Aorta (tissue), 5 donors: ENCODE measurements around the gene TM2D1. TPM values are rescaled to one million over a fixed set of nuclear protein-coding genes. Genes with fewer than 3 reads are reported as not detected.
A peak's percentile ranks its signal among the peaks of the same experiment; 100 is the strongest.
"Not testable (repeated sequence)": the region's sequence is repeated elsewhere in the genome, so short reads cannot be mapped to it uniquely, and the experiment has no call there.

Source experiments
- ATAC-seq: fragments of 200-7000 bp; cut with Tn5 transposase; one replicate; pipeline ENCODE4 v1.9.1; 2022; ENCODE audit warnings: moderate library complexity; ENCODE audit not compliant: low FRiP score
- DNase-seq, 2 donors: peaks; one replicate each; pipeline ENCODE4 v3.0.0-alpha.2; 2020
- H3K27ac ChIP-seq, 2 donors: one replicate each; pipeline ENCODE4 v1.5.1; 2013; ENCODE audit warnings: low read length in 2 of 2, mild to moderate bottlenecking in 2 of 2, moderate library complexity in 2 of 2, control low read depth in 1 of 2, inconsistent platforms in 1 of 2, low read depth in 1 of 2
- H3K27me3 ChIP-seq, 2 donors: one replicate each; pipeline ENCODE4 v1.6.1; 2013; ENCODE audit warnings: control low read depth in 1 of 2, low read length in 1 of 2, mild to moderate bottlenecking in 1 of 2, moderate library complexity in 1 of 2; ENCODE audit not compliant: insufficient read depth in 2 of 2, control insufficient read depth in 1 of 2
- H3K36me3 ChIP-seq, 2 donors: one replicate each; pipeline ENCODE4 v1.6.1; 2013; ENCODE audit warnings: control low read depth in 1 of 2, low read length in 1 of 2, mild to moderate bottlenecking in 1 of 2; ENCODE audit not compliant: insufficient read depth in 2 of 2, control insufficient read depth in 1 of 2
- H3K4me1 ChIP-seq, 2 donors: one replicate each; pipeline ENCODE4 v1.6.1; 2013; ENCODE audit warnings: low read length in 2 of 2, control low read depth in 1 of 2, mild to moderate bottlenecking in 1 of 2, moderate library complexity in 1 of 2; ENCODE audit not compliant: insufficient read depth in 2 of 2, control insufficient read depth in 1 of 2
- H3K4me3 ChIP-seq, 2 donors: one replicate each; pipeline ENCODE4 v1.5.1; 2013; ENCODE audit warnings: low read length in 2 of 2, control low read depth in 1 of 2, mild to moderate bottlenecking in 1 of 2
- H3K9me3 ChIP-seq: one replicate; pipeline ENCODE4 v1.6.1; 2013; ENCODE audit warnings: mild to moderate bottlenecking, low read length; ENCODE audit not compliant: control insufficient read depth
- WGBS, 2 donors: extraction: QIAGEN DNeasy Blood & Tissue Kit; methylation state at CpG; one replicate each; pipeline ENCODE4 v1.1.7; 2013; 5-methylcytosine and 5-hydroxymethylcytosine counted together
- intact Hi-C, 2 donors: fragments of 100-400 bp; cut with DNase I; formaldehyde crosslinking; loops; one replicate each; pipeline versions ENCODE4 v1.14.2 to v1.15.0; 2022
- polyA plus RNA-seq, 2 donors: library from polyadenylated mRNA; stranded (reverse); fragments of 200-250 nt; gene quantifications; one replicate each; pipeline ENCODE4 v1.2.3, GENCODE V29; 2013
- total RNA-seq, 2 donors: library from RNA; stranded (reverse); fragmentation: NEBNext Ultra II Directional; extraction: Animal tissue kit (Norgen Biotek cat#: 25700); gene quantifications; one replicate each; pipeline ENCODE4 v1.2.1, GENCODE V29; 2021
- donor health status: healthy with polysubstance abuse.
- donor health status: Bipolar disorder and iron deficiency.
- donor health status: DM: no; HTN: no; CAD: no.
- donor health status: DM: no; HTN: no; CAD: no.
- donor health status: DM: yes; HTN: yes; CAD: no.

TM2D1 gene
- total and polyA plus RNA-seq, 4 donors = 34.8 to 64.5 (median 57.4) TPM

DNA sequence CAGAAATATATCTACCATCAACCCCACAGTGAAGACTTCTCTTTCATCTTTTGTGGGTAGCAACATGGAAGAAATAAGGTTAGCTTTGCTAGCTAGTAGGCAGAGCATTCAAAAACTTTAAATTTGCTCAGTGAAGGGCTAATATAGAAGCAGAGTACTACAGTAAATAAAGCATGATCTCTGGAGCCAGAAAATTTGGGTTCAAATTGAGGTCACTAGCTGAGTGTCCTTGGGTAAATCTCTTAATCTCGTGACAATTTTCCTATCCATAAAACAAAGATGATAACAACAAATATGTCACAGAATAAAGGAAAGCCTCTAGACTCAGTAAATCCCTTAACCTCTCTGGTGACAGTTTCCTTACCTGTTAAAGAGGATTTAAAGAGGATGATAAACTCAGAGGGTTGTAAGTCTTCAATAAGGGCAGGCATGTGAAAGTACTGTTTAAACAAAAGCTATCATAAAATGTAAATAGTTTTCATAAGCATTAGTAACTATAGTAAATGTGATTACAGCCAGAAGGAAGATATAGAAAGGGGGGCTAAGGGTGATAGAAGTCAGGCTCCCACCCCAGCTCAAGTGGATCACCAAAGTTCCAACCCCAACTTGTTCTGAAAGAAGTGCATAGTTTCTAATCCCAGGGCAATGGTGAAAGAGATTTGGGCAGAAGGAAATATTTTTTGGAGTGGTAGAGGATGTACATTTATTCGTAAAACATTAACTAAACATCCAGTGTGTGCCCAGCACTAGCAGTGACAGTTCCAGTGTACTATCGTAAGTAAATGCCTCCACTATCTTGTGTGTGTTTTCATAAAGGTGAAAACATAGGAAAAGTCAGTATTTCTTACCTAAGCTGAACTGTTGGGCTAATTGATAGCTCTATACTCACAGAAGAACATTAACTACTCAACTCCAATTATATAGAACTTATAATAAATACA is 24.8 kb downstream of the TM2D1 start:
- no peaks in the 10 kb centered on the region for H3K9me3 ChIP-seq
- H3K36me3 ChIP-seq = peaks cover 0 to 3% of the 10 kb centered on the region in 2 donors
- 58 to 61% methylated on average over 3 of the region's 3 CpGs for WGBS, 2 donors
- no peaks in the 10 kb centered on the region for H3K27me3 ChIP-seq
- peaks cover 0 to 1% of the 10 kb centered on the region in 2 donors for H3K4me1 ChIP-seq
- DNase-seq (no peak), ATAC-seq (no peak)
- H3K27ac ChIP-seq = no peak overlapping the region
- intact Hi-C loops = no loop called here
- no peak overlapping the region for H3K4me3 ChIP-seq

DNA sequence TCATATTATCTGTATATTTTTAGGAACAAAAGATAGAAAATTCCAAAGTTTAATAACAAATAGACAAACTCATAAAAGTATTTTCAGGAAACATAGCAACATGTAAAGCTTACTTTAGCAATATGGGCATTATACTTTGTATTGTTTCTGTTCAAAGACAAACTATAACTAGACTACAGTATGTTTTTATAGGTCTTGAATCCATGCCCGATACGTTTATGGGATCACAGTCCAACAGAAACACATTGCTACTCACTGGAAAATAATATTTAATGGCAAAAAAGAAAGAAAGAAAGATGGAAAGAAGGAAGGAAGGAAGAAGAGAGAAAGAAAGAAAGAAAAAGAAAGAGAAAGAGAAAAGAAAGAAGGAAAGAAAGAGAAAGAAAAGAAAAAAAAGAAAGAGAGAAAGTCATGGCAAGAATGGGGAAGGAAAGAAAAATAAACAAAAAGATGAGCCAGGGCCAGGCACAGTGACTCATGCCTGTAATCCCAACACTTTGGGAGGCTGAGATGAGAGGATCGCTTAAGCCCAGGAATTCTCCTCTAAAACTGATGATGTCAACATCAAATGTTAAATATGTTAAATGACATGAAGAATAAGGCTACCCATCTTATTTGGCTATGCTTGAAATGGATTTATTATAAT is 32.7 kb downstream of the TM2D1 start:
- no peak for DNase-seq
- 1 to 4% methylated on average over 3 of the region's 3 CpGs for WGBS, 2 donors
- H3K27ac ChIP-seq = no peak overlapping the region
- H3K36me3 ChIP-seq = no peaks in the 10 kb centered on the region
- H3K4me3 ChIP-seq = no peak overlapping the region
- ATAC-seq = no peak
- intact Hi-C loops = no loop called here
- H3K9me3 ChIP-seq = no peaks in the 10 kb centered on the region
- no peaks in the 10 kb centered on the region for H3K4me1 ChIP-seq
- no peaks in the 10 kb centered on the region for H3K27me3 ChIP-seq

DNA sequence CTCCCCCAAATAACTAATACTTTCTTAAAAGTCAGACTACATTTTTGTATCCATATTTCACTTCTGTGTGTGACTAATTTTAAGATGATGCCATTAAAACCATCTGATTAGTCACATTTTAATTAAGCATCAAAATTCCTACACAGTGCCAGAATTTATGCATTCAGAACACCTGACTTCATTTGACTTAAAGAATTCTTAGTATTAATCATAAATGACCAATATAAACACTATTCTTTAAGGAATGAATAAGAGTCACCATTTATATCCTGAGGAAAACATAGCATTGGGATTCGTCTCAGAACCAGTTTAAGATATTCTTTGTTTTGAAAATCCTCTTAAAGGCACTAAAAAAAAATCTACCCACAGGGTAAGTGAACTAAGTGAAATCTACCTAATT is 37.0 kb downstream of the TM2D1 start:
- H3K9me3 ChIP-seq = no peaks in the 10 kb centered on the region
- no peak for ATAC-seq
- no peaks in the 10 kb centered on the region for H3K27me3 ChIP-seq
- 46 to 58% methylated on average over 1 of the region's 1 CpG for WGBS, 2 donors
- intact Hi-C loops = no loop called here
- no peak overlapping the region for H3K27ac ChIP-seq
- peaks cover 0 to 4% of the 10 kb centered on the region in 2 donors for H3K36me3 ChIP-seq
- no peaks in the 10 kb centered on the region for H3K4me1 ChIP-seq
- H3K4me3 ChIP-seq = no peak overlapping the region
- no peak for DNase-seq

DNA sequence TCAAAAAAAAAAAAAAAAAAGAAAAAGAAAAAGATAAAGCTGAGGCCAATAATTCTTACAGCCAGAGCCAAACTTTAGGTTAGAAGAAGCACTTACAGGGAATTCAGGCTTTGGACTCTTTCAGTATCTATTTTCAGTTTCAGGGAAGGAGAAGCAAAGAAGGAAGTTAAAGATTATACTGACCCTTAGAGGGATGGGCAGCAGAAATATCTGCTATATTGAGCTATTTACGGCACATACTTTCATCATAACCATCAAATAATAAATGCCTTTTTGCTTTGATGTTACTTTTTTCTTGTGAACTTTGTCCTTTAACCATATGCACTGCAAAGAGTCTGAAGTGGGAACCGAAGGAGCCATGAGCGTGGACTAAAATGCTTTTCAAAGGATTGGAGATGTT is 42.0 kb downstream of the TM2D1 start:
- H3K27ac ChIP-seq = no peak overlapping the region
- no peak for DNase-seq
- intact Hi-C loops = no loop called here
- no peaks in the 10 kb centered on the region for H3K9me3 ChIP-seq
- no peak overlapping the region for H3K4me3 ChIP-seq
- H3K27me3 ChIP-seq = no peaks in the 10 kb centered on the region
- H3K4me1 ChIP-seq = no peaks in the 10 kb centered on the region
- ATAC-seq = no peak
- WGBS, 2 donors = 77 to 78% methylated on average over 3 of the region's 3 CpGs
- peaks cover 4% of the 10 kb centered on the region in 2 donors for H3K36me3 ChIP-seq

GRCh38 chr1:61680500-61680899 is 44.4 kb downstream of the TM2D1 start:
- ATAC-seq = no peak
- H3K27me3 ChIP-seq = no peaks in the 10 kb centered on the region
- WGBS, 2 donors = 87 to 90% methylated on average over 2 of the region's 2 CpGs
- H3K27ac ChIP-seq = no peak overlapping the region
- intact Hi-C loops = no loop called here
- no peaks in the 10 kb centered on the region for H3K4me1 ChIP-seq
- peak in 1 of 2 donors; percentile 35 for DNase-seq
- H3K9me3 ChIP-seq = no peaks in the 10 kb centered on the region
- H3K4me3 ChIP-seq = no peak overlapping the region
- peaks cover 4% of the 10 kb centered on the region in 2 donors for H3K36me3 ChIP-seq

- intact Hi-C loops, ATAC-seq: not testable (repeated sequence)
- WGBS, 2 donors = 98 to 100% methylated on average over 2 of the region's 2 CpGs
Measured at GRCh38 chr1:61676881-61677280, 48.1 kb downstream of the TM2D1 start.

DNA sequence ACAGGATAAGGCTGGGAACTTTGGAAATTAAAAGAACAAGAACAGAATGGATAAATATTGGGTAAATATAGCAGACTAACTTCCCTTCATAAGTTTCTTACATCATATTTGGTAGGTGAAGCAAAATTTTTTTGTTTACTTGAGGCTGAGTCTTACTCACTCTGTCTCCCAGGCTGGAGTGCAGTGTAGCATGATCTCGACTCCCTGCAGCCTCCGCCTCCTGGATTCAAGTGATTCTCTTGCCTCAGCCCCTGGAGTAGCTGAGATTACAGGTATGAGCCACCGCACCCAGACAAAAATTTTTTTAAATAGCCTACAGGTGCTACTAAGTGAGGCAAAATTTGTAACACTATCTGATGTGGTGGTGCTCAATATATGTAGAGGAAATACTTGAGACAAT is 50.7 kb downstream of the TM2D1 start:
- 62 to 66% methylated on average over 3 of the region's 3 CpGs for WGBS, 2 donors
- Histone ChIP-seq H3K4me3 (no peak overlapping the region), H3K27me3 (no peaks in the 10 kb centered on the region), H3K36me3 (peaks cover 0 to 1% of the 10 kb centered on the region in 2 donors), H3K9me3 (no peaks in the 10 kb centered on the region), H3K4me1 (no peaks in the 10 kb centered on the region), H3K27ac (no peak overlapping the region)
- DNase-seq (no peak), ATAC-seq (no peak)
- intact Hi-C loops = no loop called here

More at GRCh38 chr1:61676881-61677280, 48.1 kb downstream of the TM2D1 start:
- H3K4me1 ChIP-seq, H3K36me3 ChIP-seq, H3K27me3 ChIP-seq, H3K9me3 ChIP-seq, H3K4me3 ChIP-seq, H3K27ac ChIP-seq, DNase-seq: not testable (repeated sequence)

DNA sequence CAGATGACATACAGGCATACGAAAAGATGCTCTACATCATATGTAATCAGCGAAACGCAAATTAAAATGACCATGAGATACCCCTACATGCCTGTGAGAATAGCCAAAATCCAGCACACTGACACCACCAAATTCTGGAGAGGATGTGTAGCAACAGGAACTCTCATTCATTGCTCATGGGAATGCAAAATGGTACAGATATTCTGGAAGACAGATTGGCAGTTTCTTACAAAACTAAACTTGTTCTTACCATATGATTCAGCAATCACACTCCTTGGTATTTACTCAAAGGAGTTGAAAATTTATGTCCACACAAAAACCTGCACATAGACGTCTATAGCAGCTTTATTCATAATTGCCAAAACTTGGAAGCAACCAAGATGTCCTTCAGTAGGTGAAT is 52.6 kb downstream of the TM2D1 start:
- intact Hi-C loops = no loop called here
- WGBS, 2 donors = 90 to 91% methylated on average over 4 of the region's 4 CpGs
- H3K36me3 ChIP-seq = no peaks in the 10 kb centered on the region
- no peaks in the 10 kb centered on the region for H3K4me1 ChIP-seq
- DNase-seq (no peak), ATAC-seq (no peak)
- no peaks in the 10 kb centered on the region for H3K27me3 ChIP-seq
- H3K4me3 ChIP-seq = no peak overlapping the region
- no peaks in the 10 kb centered on the region for H3K9me3 ChIP-seq
- no peak overlapping the region for H3K27ac ChIP-seq

- Histone ChIP-seq H3K27me3 (no peaks in the 10 kb centered on the region), H3K4me1 (no peaks in the 10 kb centered on the region), H3K4me3 (no peak overlapping the region), H3K27ac (no peak overlapping the region), H3K9me3 (no peaks in the 10 kb centered on the region), H3K36me3 (no peaks in the 10 kb centered on the region)
- ATAC-seq = no peak
- intact Hi-C loops = no loop called here
- no peak for DNase-seq
- WGBS, 2 donors = 88 to 92% methylated on average over 2 of the region's 2 CpGs
Measured at GRCh38 chr1:61670445-61670844, 54.5 kb downstream of the TM2D1 start.
